Placental pericyte (primary cell): ENCODE data around the gene SNX19. TPM values are rescaled to one million over a fixed set of nuclear protein-coding genes. Genes with fewer than 3 reads are reported as not detected.

Experiments used
- total RNA-seq: library from RNA; depleted of rRNA; stranded (reverse); fragments of >200 nt; gene quantifications from 2 replicates; pipeline ENCODE4 v1.2.3, GENCODE V29; 2012

The SNX19 gene, protein sequence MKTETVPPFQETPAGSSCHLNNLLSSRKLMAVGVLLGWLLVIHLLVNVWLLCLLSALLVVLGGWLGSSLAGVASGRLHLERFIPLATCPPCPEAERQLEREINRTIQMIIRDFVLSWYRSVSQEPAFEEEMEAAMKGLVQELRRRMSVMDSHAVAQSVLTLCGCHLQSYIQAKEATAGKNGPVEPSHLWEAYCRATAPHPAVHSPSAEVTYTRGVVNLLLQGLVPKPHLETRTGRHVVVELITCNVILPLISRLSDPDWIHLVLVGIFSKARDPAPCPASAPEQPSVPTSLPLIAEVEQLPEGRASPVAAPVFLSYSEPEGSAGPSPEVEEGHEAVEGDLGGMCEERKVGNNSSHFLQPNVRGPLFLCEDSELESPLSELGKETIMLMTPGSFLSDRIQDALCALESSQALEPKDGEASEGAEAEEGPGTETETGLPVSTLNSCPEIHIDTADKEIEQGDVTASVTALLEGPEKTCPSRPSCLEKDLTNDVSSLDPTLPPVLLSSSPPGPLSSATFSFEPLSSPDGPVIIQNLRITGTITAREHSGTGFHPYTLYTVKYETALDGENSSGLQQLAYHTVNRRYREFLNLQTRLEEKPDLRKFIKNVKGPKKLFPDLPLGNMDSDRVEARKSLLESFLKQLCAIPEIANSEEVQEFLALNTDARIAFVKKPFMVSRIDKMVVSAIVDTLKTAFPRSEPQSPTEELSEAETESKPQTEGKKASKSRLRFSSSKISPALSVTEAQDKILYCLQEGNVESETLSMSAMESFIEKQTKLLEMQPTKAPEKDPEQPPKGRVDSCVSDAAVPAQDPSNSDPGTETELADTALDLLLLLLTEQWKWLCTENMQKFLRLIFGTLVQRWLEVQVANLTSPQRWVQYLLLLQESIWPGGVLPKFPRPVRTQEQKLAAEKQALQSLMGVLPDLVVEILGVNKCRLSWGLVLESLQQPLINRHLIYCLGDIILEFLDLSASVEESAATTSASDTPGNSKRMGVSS
- total RNA-seq = 111 and 142 TPM in 2 replicates

GRCh38 chr11:130916238-130916855 is at the start of gene SNX19:
TSS of gene SNX19 (minus strand) at chr11:130916479. CDS start at chr11:130915939, 540 bp downstream.

